ENCODE results near the gene CCND2. TPM values are rescaled to one million over a fixed set of nuclear protein-coding genes. Genes with fewer than 3 reads are reported as not detected.
"Not testable (repeated sequence)": the region's sequence is repeated elsewhere in the genome, so short reads cannot be mapped to it uniquely, and the experiment has no call there.

CCND2 gene
- total RNA-seq, result 268 TPM

DNA sequence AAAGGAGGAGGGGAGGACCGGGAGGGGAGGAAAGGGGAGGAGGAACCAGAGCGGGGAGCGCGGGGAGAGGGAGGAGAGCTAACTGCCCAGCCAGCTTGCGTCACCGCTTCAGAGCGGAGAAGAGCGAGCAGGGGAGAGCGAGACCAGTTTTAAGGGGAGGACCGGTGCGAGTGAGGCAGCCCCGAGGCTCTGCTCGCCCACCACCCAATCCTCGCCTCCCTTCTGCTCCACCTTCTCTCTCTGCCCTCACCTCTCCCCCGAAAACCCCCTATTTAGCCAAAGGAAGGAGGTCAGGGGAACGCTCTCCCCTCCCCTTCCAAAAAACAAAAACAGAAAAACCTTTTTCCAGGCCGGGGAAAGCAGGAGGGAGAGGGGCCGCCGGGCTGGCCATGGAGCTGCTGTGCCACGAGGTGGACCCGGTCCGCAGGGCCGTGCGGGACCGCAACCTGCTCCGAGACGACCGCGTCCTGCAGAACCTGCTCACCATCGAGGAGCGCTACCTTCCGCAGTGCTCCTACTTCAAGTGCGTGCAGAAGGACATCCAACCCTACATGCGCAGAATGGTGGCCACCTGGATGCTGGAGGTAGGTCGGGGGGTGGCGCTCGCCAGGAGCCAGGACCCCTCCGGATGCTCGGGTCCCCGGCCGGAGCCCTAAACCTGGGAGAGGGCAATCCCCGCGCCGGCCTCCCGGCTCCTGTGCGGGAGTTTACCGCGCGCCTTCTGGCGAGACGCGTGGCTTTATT lies at the start of gene CCND2:
Gene CCND2 (plus strand): TSS at position 111 of the 744 bp plus-strand sequence. CDS start 279 bp downstream, at position 390.
- DNase-seq, result peak; percentile 99

- DNase-seq, result no peak
Measured at GRCh38 chr12:4224206-4224889, 49.2 kb upstream of the CCND2 start.

DNA sequence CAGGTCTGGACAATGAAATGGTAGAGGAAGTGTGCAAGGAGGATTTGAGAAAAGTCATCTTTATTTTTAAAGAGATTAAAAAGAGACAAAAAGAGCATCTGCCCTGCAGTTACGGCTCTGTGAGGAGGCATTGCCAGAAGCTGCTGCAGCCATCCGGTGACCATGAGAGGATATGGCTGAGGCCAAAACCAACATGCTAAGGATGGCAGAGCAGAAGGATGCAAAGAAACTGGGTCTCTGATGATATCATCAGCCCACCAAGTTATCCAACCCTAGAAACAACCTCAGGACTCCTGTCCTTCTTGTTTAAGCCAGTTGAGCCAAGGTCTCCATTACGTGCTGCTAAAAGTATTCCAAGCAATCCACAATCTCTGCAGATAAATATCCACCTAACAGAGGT lies 48.0 kb upstream of the CCND2 start:
- no peak for DNase-seq

GRCh38 chr12:4227046-4227445 lies 46.5 kb upstream of the CCND2 start:
- no peak for DNase-seq

DNA sequence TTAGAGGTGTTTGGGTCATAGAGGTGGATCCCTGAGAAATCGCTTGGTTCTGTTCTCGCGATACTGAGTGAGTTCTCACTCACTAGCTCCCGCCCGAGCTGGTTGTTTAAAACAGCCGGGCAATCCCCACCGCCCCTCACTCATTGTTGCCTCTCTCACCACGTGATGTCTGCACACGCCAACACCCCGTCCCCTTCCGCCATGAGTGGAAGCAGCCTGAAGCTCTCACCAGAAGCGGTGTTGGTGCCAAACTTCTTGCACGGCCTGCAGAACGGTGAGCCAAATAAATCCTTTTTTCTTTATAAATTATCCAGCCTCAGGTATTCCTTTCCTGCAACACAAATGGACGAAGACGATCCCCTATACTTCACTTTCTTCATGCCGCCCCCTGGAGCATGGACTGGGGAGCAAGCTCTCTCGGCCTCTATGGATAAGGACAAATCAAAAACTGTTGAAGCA lies 45.4 kb upstream of the CCND2 start:
- no peak for DNase-seq

- no peak for DNase-seq
Measured at GRCh38 chr12:4230526-4230925, 43.0 kb upstream of the CCND2 start.

GRCh38 chr12:4238577-4238976 lies 35.0 kb upstream of the CCND2 start:
- no peak for DNase-seq

DNA sequence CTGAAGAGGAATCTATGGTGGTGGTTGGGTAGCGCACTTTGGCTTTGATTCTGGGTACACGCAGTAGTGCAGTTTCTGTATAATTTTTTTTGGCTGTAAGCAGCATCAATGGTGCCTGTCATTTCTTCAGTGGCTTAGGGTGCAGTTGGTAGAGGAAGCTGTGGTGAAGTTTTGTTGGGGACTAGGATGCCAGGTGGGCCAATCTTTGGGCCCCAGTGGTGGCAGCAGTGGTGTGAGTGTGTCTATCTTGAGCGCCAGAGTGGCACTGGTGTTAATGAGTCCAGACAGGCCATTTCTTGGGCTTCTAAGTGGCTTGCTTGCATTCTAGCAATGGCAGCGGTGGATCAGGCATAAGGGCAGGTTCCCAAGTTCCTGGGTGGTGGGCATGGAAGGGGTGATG lies 33.8 kb upstream of the CCND2 start:
- no peak for DNase-seq

- DNase-seq, result no peak
Measured at GRCh38 chr12:4240161-4240783, 33.3 kb upstream of the CCND2 start.

- no peak for DNase-seq
Measured at GRCh38 chr12:4240981-4241380, 32.6 kb upstream of the CCND2 start.

DNA sequence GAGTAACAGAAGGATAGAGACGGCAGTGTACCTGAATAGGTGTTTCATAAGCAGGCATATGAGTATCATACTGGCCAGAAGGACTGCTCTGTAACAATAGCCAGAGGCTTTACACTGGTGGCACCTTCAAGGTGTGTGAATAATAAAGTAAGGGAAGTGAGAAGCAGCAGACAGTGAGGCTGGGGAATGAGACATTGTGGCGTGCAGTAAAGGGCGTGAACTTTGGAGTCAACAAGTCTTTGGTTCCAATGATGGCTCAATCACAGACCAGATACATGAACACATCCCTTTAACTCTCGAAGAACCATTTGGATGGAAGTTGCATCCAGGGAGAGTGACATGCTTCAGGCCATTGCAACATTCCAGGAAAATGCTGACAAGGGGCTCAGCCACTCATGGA lies 32.0 kb upstream of the CCND2 start:
- DNase-seq, result no peak

GRCh38 chr12:4242595-4242994 lies 31.0 kb upstream of the CCND2 start:
- DNase-seq, result no peak

DNA sequence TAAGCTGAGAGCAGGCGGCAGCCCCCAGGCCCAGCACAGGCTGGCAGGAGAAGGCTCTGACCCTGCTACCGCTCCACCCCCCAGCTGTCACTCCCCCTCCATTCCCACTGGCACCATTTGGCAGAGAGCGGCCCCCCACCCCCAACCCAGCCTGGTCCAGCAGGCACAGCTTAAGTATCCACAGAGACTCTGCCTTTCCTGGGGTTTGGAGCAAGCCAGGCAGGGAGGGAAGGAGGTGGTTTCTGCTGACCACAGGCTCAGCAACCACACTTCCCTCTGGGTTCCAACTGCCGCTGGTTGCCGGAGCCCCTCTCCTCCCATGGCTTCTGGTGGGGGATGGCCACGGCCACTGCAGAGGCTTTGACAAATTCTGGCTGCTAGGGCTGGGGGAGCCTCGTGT lies 30.5 kb upstream of the CCND2 start:
- peak; percentile 77 for DNase-seq

DNA sequence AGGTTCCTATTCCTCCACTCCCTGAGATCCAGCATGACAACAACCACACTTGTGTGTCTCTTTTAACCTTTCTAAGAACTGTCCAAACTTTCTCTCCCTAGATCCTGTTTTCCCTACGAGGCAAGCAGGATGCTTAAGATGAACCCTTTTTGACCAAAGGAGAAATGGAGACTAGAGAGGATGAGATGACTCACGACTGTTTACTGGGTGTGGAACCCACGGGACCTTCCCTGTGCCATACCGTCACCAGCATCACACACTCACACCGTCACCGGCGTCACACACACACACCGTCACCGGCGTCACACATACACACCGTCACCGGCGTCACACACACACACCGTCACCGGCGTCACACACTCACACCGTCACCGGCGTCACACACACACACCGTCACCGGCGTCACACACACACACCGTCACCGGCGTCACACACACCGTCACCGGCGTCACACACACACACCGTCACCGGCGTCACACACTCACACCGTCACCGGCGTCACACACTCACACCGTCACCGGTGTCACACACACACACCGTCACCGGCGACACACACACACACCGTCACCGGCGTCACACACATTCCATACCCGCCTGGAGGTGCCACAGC lies 30.0 kb upstream of the CCND2 start:
- not testable (repeated sequence) for DNase-seq

- peak; percentile 77 for DNase-seq
Measured at GRCh38 chr12:4244868-4245267, 28.7 kb upstream of the CCND2 start.

- DNase-seq, result no peak
Measured at GRCh38 chr12:4245446-4245845, 28.1 kb upstream of the CCND2 start.

GRCh38 chr12:4246116-4246515 lies 27.4 kb upstream of the CCND2 start:
- peak; percentile 93 for DNase-seq

GRCh38 chr12:4250691-4251090 lies 22.9 kb upstream of the CCND2 start:
- DNase-seq, result no peak

DNA sequence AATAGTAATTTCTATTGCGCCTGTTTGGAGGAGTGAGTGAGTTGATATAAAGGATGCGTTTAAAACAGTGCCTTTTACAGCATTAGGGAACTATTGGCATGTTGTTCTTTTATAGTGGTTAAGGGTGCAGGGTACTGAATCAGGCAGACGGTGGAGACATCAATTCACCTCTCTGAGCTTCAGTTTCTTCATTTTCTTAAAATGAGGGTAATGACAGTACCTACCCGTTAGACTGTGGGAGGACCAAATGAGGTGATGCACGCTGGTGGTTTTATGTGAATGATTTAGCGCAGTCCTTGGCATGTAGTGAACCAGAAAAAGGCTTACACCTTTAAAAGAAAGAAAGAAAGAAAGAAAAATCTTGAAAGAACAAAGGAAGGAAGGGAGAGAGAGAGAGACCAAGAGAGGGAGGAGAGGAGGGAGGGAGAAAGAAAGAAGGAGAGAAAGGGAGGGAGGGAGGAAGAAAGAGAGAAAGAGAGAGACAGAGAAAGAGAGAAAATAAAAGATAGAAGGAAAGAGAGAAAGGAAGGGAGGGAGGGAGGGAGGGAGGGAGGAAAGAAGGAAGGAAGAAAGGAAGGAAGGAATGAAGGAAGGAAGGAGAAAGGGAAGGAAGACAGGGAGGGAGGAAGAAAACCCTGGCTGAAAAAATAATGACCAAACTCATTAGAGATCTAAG lies 22.2 kb upstream of the CCND2 start:
- DNase-seq, result no peak

DNA sequence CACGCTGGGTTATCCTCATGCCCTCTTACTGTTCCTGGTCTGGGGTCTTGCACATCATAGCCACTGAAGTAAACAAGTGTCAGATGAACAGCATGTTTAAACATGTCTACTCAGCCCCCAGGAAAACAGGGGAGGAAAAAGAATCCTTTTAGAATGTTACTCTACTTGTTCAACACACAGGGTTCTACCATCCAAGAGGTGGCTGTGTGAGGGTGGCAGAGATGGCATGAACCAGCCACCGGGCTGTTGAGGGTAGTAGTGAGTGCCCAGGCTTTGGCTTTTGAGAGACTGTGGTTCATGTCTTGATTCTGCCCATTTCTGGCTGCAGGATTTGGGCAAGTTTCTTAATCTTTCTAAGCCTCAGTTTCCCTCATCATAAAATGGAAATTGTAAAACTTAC lies 21.6 kb upstream of the CCND2 start:
- no peak for DNase-seq

DNA sequence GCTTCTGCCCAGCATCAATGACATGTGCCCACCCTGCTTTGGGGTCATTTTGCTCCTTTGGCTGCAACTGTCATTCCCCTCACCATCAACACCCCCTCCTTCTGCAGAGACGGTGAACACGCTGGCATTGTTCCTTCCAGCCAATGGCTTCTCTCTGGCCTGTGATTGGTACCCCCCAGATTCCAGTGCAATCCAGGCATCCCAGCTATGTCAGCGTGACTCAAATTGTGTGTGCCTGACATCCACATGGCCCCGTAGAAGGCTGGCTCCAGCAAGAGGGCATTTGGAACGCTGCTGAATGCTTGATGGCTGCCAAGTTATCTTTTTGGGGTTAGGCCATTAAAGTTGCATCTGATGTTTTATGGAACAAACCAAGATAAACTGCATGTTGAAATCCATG lies 21.0 kb upstream of the CCND2 start:
- DNase-seq, result peak; percentile 38
